ENCODE data around the gene SNRPD3. TPM values are rescaled to one million over a fixed set of nuclear protein-coding genes. Genes with fewer than 3 reads are reported as not detected.
"Not testable (repeated sequence)": the region's sequence is repeated elsewhere in the genome, so short reads cannot be mapped to it uniquely, and the experiment has no call there.

Gene SNRPD3
- total and polyA plus RNA-seq, 8 donors = 75.6 to 153 (median 115) TPM

DNA sequence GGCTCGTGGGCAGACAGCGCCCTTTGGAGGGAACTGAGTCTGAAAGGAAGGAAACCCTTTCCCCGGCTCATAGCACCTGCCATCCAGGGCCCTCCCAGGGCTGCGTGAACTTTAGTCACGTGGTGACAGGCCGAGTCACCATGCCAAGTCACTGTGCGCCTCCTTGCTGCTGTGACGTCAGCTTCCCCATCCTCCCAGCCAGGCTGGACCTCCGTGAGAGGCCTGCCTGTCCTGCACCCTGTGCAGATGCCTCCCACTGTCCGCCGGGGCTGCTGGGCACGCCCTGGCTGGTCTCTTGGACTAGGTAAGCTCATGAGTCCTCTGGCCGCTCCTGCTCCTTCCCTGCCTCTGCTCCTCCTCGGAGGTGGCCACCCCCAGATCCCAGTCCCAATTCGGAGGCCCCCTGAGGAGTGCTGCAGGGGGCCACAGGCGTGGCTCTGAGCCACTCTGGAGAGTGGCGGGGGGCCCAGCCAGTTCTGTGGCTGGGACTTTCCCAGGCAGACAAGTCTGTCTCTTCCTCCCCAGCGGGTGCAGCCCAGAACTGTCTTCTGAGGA, 51.7 kb downstream of the SNRPD3 start:
- 58 to 71% (median 66%) methylated on average over 6 to 18 of the region's 18 CpGs for WGBS, 5 donors
- not testable (repeated sequence) for H3K27me3 ChIP-seq
- peak overlapping the region in 2 of 5 donors; percentile 32 to 72 for H3K27ac ChIP-seq

GRCh38 chr22:24608327-24608726, 52.5 kb downstream of the SNRPD3 start:
- DNase-seq; H3K27ac ChIP-seq; H3K36me3 ChIP-seq; H3K9me3 ChIP-seq; H3K27me3 ChIP-seq; H3K4me3 ChIP-seq; intact Hi-C loops (cut with DNase I; ENCODE audit: low total_unique reads): not testable (repeated sequence)
- H3K4me1 ChIP-seq = peaks cover under 1 to 19% (median 9%) of the 10 kb centered on the region in 4 donors
- WGBS, 5 donors = 70 to 89% (median 87%) methylated on average over 4 to 6 of the region's 6 CpGs

More for the DNA sequence above, 51.7 kb downstream of the SNRPD3 start:
- Histone ChIP-seq H3K4me1 (peaks cover 7 to 27% (median 14%) of the 10 kb centered on the region in 4 donors), H3K4me3 (peak overlapping the region in 3 of 4 donors; percentile 18 to 22 (median 19))
- H3K9me3 ChIP-seq; H3K36me3 ChIP-seq; intact Hi-C loops (cut with DNase I; ENCODE audit: low total_unique reads): not testable (repeated sequence)
- DNase-seq = peak in 1 of 2 donors; percentile 32

- H3K4me1 ChIP-seq; H3K9me3 ChIP-seq; DNase-seq; H3K27ac ChIP-seq; H3K27me3 ChIP-seq; H3K4me3 ChIP-seq; intact Hi-C loops (cut with DNase I; ENCODE audit: low total_unique reads); H3K36me3 ChIP-seq: not testable (repeated sequence)
- WGBS, 5 donors = 97 to 100% (median 99%) methylated on average over 1 to 3 of the region's 3 CpGs; no CpG with 5 or more reads in 1 of the 5 donors
Observed at GRCh38 chr22:24609888-24610287, 54.1 kb downstream of the SNRPD3 start.

DNA sequence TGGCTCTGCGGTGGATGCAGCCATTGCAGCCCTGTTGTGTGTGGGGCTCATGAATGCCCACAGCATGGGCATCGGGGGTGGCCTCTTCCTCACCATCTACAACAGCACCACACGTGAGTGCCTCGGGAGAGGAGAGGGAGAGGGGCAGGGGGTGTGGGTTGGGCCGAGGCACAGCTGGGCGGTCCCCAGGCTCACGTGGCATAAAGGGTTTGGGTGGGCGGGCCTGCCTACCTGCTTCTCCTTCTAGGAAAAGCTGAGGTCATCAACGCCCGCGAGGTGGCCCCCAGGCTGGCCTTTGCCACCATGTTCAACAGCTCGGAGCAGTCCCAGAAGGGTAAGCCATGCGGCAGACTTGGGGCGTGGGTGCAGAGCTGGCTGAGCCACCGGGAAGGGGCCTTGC, 59.0 kb downstream of the SNRPD3 start:
- WGBS, 5 donors = 80 to 89% (median 85%) methylated on average over 8 to 15 of the region's 15 CpGs
- H3K27ac ChIP-seq; H3K27me3 ChIP-seq; H3K4me3 ChIP-seq; intact Hi-C loops (cut with DNase I; ENCODE audit: low total_unique reads); DNase-seq; H3K36me3 ChIP-seq; H3K9me3 ChIP-seq; H3K4me1 ChIP-seq: not testable (repeated sequence)

DNA sequence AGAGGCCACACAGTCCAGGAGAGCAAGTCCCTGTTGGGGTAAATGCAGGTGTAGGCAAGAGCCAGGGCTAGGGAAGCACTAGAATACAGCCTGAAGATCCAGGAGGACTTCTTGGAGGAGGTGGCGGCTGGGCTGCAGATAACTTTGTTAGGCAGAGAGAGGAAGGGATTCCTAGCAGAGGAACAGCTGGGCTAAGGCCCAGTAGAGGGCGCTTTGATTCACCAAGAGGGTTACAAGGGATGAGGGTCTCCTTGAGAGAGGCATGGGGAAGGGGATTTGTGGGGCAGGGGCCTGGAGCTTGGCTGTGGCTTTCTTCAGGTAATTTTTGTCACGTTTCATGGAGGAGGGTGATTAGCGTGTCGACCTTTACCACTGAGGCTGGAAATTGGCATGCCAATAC, 65.4 kb downstream of the SNRPD3 start:
- H3K27ac ChIP-seq; H3K4me1 ChIP-seq; H3K9me3 ChIP-seq; intact Hi-C loops (cut with DNase I; ENCODE audit: low total_unique reads); H3K36me3 ChIP-seq; DNase-seq; H3K4me3 ChIP-seq; H3K27me3 ChIP-seq: not testable (repeated sequence)
- 66 to 85% (median 76%) methylated on average over 3 to 4 of the region's 5 CpGs for WGBS, 5 donors

GRCh38 chr22:24622596-24622995, 66.8 kb downstream of the SNRPD3 start:
- H3K36me3 ChIP-seq; H3K27me3 ChIP-seq; H3K4me3 ChIP-seq; H3K9me3 ChIP-seq; H3K27ac ChIP-seq; intact Hi-C loops (cut with DNase I; ENCODE audit: low total_unique reads); H3K4me1 ChIP-seq; DNase-seq: not testable (repeated sequence)
- 49 to 75% (median 65%) methylated on average over 2 of the region's 2 CpGs for WGBS, 5 donors

Other genes starting within 250 kb of the SNRPD3 start
- gene ADORA2A, start 128.4 kb upstream of the SNRPD3 start, total RNA-seq = 1 to 10 TPM in 3 of 5 donors, under 1 TPM in 1, not detected in 1; 0.58 to 7.1 (median 3.1) TPM
- gene ADORA2A, start 128.4 kb upstream of the SNRPD3 start, polyA plus RNA-seq = 1 to 10 TPM; 1.4 to 2.9 (median 1.6) TPM
- gene UPB1, start 60.7 kb upstream of the SNRPD3 start, total RNA-seq = under 1 TPM in 1 of 5 donors, not detected in 4; 0.73 TPM
- gene UPB1, start 60.7 kb upstream of the SNRPD3 start, polyA plus RNA-seq = under 1 TPM in 1 of 3 donors, not detected in 2; 0.35 TPM
- 100 to 1,000 TPM; 120 to 196 (median 171) TPM for gene GUCD1, start 861 bp upstream of the SNRPD3 start, total RNA-seq
- 100 to 1,000 TPM in 2 of 3 donors, 10 to 100 TPM in 1; 87.4 to 165 (median 110) TPM for gene GUCD1, start 861 bp upstream of the SNRPD3 start, polyA plus RNA-seq
- gene LRRC75B, start 37.1 kb downstream of the SNRPD3 start, total RNA-seq = 10 to 100 TPM in 4 of 5 donors, 1 to 10 TPM in 1; 7.2 to 31.7 (median 24.8) TPM
- gene LRRC75B, start 37.1 kb downstream of the SNRPD3 start, polyA plus RNA-seq = 10 to 100 TPM in 2 of 3 donors, 1 to 10 TPM in 1; 8.6 to 28.5 (median 26.1) TPM
- gene GGT1, start 47.2 kb downstream of the SNRPD3 start, total RNA-seq = 10 to 100 TPM in 3 of 5 donors, 1 to 10 TPM in 2; 5.3 to 24.3 (median 17.4) TPM
- 10 to 100 TPM; 21.5 to 87.1 (median 26.6) TPM for gene GGT1, start 47.2 kb downstream of the SNRPD3 start, polyA plus RNA-seq
- not detected for gene PIWIL3, start 218.7 kb downstream of the SNRPD3 start, total RNA-seq
- not detected for gene PIWIL3, start 218.7 kb downstream of the SNRPD3 start, polyA plus RNA-seq

Data from stomach (tissue), 9 donors.